Fibroblast of peridontal ligament (primary cell): ENCODE data around the gene ATXN10.
"Not testable (repeated sequence)": the region's sequence is repeated elsewhere in the genome, so short reads cannot be mapped to it uniquely, and the experiment has no call there.

Source experiments
- DNase-seq: peaks from one replicate; pipeline ENCODE4 v3.0.0-alpha.2; 2010; ENCODE audit errors: extremely low read depth

ATXN10 gene

DNA sequence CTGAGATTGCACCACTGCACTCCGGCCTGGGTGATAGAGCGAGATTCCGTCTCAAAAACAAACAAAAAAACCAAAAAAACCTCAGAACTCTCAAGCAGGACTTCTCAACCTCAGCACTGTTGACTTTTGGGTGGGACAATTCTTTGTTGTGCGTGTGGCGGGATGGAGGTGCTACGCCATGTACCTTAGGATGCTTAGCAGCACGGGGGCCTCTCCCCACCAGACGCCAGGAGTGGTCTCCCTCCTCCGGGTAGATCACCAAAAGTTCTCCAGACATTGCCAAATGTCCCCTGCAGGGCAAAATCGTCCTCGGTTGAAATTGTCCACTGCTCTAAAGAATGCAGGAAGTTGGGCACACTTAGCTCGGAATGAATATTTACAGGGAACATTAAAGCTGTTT lies 26.9 kb upstream of the ATXN10 start:
- DNase-seq, result no peak

DNA sequence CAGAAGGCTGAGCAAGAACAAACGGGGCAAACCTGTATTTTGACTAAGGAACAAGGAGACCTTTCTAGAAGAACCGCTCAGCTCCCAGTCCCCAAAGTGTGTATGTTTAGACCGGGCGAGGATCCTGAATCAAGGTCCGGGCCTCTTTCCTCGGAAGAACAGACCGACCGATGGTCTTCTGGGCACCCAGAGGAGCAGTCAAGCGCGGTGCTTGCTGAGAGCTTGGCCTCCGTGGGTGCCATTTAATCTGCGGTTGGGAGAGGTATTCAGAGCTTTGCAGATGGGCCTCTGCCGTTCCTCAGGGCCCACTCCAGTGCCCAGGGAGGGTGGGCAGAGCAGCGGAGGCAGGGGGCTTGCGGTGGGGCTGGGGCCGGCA lies 26.5 kb upstream of the ATXN10 start:
- DNase-seq, result no peak

DNA sequence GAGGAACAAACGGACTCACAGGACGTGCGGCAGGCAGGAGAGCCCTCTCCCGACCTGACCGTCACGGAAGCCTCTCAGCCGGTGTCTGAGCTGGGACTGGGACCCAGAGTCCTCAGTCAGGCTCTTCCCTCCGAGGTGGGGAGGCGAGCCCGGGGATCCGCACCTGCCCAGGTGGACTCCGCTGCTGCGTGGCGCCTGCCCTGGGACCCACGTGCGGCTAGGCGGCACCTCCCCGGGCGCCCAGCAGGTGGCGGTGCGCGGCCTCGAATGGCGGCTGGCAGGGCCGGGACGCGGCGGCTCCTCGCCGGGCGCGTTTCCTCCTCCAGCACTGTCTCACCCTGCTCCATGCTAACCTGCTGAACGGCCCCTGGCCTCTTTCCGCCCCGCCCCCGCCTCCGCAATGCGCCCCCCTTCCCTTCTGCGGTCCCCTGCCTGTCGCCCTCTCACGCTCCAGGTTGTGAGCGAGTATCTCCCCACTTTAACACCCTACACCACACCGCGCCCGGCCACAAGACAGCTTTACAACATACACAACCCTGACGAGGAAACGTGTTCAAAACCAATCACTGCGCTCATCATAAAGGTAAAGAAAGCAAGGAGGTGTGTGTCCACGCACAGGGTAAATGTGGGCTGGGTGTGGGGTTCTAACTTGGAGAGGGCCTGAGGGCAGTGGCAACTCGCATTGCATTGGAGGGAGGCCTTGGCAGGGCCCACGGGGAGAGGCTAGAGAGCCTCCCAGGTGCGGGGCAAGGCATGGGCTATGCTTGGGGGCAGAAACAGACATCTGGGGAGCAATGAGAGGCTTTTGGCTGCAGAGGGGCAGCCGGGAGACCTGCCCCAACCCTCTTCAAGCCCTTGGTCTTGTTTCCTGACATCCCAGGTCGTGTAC lies 25.9 kb upstream of the ATXN10 start:
- DNase-seq, result peak; percentile 37

DNA sequence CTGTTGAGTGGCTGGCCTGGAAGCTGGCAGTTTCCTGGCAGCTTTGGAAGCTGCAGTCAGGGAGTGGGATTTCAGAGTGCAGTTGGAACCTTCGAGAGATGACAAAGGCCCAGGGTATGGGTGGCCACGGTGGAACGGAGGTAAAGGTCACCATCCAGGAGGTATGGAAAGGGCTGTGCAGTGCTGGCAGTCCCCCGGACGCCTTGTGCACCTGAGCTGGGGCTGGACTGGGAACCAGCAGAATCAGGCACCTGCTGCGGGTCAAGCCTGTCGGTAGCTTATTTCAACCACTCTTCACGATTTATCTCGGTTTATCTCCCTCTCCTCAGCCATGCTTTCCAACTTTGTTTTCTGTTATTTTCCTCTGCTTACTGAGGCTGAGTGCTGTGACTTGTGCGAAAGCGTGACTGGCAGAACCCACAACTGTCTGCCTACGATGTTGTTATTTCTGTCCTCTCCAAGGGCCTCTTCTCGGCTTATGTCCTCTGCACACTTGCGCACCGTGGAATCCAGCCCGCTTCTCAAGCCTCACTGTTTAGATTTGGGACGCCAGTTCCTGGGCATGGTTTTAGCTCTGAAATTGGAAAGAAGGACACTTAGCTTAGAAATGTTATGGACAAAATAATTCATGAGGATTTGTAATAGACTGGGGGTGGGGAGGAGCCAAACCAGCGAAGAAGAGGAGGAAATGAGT lies 24.0 kb upstream of the ATXN10 start:
- DNase-seq, result no peak

DNA sequence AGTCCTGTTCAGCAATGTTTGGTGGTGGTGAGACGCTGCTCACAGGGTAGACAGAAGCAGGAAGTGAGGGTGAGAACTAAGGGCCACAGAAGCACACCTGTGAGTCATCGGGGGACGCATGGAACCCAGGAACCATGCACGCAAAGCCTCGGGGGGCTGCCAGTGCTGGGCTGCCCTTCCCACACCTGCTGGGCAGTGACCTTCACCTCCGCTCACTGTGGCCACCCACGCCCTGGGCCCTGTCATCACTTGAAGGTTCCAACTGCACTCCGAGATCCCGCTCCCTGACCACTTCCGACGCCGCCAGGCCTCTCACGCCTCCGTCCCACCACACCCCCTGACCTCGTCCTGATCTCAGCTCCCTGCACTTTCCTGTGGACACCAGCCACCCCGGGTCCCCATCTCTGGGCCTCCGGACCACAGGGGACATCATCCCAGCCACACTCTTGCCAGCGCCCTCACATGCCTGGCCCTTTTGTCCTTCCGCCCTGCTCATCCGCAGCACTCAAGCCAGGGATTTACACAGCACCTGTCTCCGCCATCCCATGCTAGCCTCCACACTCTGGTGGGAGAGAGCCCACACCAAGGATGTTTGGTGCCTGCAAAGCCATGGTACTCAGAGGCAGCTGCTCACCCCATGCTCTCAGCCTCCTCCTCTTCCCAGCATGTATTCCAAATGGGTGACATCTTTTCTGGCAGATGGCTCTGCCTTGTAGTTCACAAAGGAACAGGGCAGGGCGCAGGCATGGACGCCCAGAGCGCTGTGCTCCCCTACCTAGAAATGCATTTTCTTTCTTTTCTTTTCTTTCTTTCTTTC lies 23.1 kb upstream of the ATXN10 start:
- no peak for DNase-seq

DNA sequence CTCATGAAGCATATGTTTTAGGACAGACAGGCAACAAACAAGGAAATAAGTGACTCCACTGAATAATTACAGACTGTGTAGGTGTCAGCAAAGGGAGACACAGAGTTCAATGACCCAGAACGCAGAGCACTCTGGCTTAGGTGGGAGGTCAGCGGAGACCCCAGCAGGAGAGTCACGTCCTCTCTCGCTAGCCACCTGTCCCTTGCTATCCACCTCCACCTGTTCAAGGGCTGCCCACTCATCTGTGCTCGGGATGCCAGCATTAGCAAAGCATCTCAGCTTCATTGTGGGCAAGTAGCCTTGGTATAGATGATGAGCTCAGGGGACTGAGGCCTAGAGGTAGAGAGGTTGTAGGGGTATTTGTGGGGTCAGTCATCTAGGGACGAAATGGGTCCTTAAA lies 21.8 kb upstream of the ATXN10 start:
- no peak for DNase-seq

DNA sequence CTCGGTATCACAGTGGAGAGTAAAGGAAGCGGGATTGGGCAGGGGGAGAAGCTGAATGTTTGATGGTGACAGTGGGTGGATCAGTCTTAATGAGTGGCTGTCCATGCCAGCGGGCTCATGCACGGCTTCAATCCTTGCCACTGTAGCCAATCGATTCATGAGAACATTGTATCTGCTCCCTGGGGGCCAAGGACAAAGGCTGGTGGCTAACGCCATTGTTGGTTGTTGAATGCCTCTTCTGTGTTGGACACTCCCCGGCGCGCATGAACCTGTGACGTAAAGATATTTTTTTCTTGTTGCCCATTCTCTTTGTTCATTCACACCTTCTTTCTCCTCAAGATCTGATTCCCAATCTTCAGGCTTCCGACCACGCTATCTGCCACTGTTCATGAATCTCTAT lies 20.9 kb upstream of the ATXN10 start:
- DNase-seq, result no peak

DNA sequence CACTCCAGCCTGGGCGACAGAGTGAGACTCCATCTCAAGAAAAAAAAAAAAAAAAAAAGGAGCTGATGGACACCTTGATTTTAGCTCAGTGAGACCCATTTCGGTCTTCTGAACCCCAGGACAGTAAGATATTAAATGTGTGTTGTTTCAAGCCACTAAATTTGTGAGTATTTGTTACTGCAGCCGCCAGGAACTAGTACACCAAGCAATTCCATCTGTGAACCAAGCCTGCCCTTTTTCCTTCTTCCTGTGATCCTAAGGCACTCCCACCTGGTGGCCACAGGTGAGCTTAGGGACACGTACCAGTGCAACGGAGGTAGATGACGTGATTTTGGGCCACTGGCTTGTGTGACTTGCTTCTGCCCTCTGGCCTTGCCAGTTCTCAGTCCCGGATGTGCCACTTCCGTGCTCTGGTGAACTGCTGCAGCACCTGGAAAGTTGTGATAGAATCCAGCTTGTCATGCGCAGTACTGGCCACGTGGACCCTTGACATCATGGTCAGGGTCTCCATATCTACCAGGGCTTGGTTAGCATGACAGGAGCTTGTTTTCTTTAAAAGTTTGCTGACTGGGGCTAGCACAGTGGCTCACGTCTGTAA lies 19.6 kb upstream of the ATXN10 start:
- no peak for DNase-seq

DNA sequence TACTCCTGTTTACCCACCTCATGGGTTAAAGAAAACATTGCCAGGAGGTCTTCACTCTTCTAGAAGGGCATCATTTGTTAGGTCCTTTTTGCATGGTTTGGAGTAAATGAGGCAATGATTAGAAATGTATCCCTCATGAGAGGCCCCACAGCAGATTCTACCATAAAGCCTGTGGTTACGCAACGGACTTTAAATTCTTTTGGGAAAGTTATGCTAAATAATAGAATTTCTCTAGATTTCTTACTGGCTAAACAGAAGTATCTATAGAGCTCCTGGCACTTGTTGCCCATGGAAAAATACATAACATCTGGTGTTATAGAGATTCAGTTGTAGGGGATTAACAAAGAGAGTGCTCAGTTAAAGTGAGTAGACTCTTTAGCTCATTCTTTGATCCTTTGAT lies 15.1 kb upstream of the ATXN10 start:
- DNase-seq, result peak; percentile 49

DNA sequence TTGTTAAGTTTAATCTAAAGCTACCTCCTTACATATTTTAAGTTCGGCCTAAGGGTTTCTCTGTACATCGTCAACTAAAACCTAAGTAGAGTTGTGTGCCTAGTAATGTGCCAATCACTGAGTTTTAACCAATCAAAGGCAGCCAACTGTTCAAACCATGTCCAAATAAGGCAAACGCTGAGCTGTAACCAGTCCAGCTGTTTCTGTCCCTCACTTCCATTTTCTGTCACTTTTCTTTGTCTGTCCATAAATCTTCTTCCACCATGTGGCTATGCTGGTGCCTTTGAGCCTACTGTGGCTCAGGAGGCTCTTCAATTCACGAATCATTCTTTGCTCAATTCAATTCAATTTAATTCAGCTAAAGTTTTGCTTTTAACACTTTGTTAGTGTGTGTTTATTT lies 13.9 kb upstream of the ATXN10 start:
- no peak for DNase-seq

DNA sequence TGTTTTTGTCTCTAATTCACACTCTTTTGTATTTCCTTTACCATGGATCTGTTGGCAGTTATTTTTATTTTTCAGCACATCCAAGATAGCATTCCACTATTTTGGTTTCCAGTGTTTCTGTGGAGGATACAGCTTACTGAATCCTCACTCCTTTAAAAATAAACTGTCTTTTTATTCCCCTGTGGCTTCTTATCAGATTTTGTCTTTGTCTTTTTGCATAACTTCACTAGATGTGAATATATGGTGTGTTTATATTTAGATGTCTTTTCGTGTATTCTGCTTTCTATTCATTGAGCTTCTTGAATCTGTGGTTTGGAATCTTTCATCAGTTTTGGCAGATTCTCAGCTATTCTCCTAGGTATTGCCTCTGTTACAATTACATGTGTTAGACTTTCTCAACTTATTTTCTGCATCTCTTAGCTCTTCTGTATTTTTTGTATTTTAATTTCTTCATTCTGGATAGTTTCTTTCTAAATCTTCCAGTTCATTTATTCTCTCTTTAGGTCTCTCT lies 7.4 kb upstream of the ATXN10 start:
- DNase-seq, result no peak

DNA sequence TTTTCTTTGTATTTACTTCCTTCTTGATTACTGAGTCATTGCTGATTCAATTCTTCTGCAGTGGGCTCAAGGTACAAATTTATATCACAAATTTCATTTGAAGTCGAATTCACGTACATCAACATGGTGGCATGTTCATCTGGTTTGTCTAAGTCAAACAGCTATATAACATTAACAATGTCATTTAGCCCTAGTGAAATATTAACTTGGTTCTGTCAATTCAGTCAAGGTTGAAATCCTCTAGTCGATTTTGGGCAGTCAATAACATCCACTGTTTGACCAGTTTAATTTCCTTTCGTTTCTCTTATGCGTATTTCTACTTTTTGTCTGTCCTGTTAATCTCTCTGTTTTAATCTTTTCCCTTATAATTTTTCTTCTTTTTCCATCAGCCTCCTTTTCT lies 4.1 kb upstream of the ATXN10 start:
- no peak for DNase-seq

DNA sequence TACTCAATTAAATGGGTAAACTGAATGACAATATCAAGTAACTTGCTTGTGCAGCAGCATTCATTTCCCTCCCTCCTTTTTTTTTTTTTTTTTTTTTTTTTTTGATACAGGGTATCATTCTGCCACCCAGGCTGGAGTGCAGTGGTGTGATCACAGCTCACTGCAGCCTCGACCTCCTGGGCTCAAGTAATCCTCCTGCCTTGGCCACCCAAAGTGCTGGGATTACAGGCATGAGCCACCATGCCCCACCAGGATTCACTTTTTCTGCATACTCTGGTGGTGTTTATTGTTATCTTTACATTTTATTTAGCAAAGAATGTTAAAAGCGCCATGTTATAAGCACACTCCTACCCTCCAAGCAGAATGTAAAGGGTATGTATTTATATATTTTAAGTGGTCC lies 1.3 kb upstream of the ATXN10 start:
- DNase-seq, result not testable (repeated sequence)

DNA sequence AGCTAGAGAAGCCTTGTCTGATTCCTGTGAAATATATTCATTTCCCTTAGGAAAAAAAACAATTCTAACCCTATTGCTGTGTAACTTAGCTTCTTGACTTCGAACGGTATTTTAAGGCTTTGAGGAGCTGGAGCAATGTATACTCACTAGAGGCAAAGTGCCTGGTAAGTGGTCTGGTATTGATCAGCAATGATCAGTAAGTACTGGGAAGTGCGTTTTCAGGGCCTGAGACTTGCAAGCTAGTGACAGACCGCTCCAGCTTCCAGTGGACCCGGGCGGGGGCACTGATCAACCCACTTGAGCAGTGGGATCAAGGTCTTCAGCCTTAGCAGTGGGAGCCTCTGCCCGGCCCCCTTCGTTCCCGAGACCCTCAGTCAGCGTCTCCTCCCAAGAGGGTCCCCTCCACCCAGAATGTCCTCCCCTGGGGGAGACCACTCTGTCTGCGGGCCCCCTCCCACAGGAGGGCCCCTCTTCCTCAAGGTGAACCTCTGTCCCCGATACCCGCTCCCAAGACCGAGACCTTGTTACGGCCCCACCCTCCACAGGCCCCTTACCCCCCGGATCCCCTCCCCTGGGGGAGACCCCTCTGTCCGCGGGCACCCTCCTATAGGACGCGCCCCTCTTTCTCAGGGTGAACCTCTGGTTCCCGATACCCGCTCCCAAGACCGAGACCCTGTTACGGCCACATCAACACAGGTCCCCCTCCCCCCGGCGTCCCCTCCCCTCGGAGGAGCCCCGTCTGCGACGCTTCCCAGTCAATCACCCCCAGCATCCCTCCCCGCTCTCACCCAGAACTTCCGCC lies 452 bp upstream of the ATXN10 start:
- peak; percentile 53 for DNase-seq

DNA sequence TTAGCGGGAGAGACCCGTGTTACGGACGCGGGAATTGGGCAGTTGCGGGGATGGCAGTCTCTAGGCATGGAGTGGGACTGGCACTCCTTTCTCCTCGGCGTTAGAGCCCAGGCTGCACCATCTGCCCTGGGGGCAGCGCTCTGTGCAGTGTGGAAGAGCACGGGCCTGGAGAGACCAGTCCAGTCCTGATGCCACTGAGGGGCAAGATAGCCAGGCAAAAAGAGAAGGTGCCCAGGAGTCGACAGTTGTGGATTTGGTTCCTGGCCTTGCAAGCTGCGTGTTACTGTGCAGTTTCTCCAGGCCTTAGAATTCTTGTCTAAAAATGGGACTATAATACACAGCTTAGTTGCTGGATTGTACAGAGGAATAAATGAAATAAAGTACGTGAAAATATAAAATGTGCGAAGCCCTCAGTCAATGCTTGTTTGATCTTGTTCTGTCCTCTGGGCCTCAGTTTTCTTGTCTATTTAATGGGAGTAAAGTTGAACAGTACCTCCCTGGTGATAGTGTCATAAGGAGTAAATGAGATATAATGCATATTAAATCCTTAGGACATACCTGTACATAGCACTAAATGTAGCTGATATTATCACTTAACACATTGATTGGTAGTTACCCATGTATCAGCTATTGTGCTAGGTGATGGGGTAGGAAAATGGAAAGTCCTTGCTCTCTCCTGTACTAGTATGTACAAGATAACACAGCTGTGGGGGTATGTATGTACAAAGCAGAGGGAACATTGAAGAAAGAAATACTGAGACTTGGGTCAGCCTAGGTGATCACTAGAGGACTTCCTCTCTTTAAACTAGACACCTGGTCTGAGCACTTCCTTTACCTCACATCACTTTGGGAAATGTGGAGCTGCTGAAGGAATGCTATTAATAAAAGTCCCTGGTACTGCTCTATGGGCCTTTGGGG lies 1.2 kb downstream of the ATXN10 start:
- DNase-seq, result no peak

DNA sequence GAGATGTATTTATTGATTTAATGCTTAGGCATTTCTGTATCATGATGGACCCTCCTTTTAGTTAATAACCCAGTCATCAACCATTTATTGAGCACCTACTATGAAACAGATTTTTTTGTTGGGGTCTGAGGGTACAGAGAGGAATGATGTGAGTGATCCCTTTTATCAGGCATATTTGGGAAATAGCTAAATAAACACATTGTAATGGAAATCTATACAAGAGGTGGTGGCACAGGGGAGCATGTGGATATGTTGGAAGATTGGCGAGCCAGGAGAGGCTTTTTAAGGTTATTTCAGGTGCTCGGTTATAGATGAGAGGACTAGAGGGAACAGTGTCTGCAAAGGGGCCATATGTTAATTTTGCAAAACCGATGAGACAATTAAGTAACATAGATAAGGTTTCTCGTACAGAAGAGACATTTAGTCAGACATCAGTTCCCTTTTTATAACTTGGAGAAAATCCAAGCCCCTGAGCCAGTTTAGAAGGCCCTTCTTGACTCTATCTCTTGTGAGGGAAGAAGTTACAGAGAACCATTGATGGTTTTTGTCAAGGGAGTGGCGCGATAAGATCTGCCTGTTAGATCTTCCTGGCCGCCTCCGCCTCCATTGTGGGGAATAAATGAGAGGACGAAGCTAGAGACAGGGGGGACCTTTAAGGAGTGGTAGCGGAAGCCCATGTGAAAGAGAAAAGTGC lies 2.0 kb downstream of the ATXN10 start:
- no peak for DNase-seq

DNA sequence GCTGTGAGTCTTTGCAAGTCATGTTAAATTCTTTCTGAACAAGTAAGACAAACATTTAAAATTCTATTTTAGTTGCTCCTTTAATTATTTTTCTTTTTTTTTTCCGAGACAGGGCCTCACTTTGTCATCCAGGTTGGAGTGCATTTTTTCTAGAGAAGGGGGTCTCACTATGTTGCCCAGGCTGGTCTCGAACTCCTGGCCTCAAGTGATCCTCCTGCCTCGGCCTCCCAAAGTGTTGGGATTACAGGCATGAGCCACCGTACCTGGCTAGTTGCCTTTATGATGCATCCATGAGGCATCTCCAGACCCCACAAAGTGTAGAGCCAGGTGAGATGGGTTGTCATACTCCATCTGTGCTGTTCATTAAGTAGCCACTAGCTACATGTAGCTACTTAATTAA lies 4.4 kb downstream of the ATXN10 start:
- DNase-seq, result no peak

DNA sequence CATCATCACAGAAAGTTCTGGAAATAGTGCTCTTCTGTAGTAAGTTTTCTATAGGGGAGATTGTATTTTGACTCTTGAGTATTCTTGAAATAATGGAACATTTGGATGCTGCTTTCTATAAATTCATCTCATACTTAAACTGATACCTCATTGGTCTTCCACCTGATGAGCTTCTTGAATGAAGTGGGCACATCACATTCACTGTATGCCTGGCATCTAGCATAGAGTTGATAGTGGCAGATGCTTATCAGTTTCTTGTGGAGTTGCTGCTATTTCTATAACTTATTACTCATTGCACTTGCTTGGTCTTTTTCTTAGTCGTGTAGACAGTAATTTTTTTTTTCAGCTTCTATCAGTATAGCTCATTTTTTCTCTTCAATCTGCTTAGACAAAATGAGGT lies 5.4 kb downstream of the ATXN10 start:
- DNase-seq, result no peak
